NOMO-1 treated with dmso at 0.1 percent for 144 hours (cell line): ENCODE results near the gene ACOT12.

Experiments used
- DNase-seq: peaks from one replicate; lab custom pipeline; 2025; ENCODE audit not compliant: unreplicated experiment; lab: John Stamatoyannopoulos, UW

ACOT12 gene

DNA sequence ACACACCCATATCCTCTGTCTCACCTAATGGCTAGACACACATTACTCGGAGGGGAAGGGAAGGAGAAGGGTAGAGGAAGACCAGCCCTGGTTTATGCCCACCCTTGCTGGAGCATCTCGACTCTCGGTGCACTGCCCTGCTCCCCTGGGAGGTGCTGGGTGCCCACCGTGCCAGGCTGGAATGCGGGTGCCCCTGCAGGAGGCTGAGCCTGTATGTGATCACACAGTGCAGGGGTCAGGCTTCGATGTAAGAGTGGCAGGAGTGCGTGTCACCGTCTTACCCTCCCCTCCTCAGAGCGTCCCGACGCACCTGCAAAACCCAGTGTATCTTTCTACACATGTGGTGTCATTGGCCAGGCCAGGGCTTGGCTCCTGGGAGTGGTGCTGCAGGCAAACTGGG lies 7.3 kb upstream of the ACOT12 start:
- DNase-seq, result no peak

DNA sequence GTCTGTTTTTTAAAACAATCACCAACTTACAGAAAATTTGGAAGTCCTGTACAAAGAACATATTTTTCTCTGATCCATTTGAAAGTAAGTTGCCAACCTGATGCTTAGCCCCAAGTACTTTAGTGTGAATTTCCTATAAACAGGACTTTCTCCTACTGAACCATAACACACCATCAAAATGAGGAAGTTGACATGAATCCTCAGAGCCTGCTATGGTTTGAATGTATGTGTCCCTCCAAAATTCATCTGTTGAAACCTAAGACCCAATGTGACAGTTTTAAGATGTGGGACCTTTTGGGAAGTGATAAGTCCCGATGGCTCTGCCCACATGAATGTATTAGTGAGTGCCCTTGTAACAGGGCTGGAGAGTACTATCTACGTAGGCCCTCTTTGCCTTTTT lies 6.4 kb upstream of the ACOT12 start:
- no peak for DNase-seq

DNA sequence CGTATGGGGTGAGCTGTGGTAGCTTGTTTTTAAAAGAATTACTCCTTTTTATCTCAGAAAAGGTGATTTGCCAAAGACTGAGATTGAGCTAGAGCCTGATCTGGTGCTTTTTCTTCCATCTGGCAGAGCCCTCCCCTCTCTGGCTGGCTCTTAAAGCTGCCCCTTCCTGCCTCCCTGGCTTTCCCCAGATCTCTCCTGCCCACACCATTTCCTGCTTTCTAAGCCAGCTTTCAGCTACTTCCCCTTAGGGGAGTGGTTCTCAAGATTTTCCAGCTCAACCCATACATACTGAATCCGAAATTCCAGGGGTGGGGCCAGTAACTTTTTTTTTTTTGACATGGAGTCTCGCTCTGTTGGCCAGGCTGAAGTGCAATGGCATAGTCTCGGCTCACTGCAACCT lies 4.8 kb upstream of the ACOT12 start:
- no peak for DNase-seq

DNA sequence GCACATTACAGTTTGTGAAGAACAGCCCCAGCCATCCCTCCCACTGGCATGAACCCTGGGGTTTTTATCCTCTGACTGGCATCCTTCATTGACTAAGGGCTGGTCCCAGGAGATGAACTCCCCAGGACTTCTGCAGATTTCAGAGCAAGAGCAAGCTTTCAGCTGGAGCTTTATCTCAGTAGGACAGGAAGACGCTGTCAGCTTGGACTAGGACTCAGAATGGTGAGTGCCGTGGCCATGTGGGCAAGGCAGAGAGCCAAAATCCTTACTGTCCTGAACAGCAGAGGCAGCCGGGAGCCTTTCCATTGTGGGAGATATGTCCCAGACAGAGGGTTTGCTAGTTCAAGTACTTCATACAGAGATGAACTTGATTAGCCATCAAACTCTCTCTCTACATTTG lies 3.2 kb upstream of the ACOT12 start:
- DNase-seq, result no peak

DNA sequence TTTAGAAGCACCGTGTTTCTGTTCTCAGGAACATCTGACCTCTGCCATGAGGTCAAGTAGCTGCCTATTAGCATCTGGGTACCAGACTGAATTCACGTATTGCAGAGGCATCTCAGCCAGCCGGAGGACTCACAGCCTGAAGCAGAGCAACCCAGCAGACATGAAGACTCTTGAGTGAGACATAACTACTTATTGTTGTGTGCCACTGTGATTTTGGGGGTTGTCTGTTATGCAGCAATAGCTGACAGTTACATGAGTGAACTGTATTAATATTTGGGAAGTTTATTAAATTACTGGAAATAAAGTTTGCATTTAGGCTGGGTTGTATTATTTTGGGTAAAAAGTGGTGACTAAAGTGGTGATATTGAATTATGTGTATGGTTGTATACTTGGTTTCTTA lies 1.3 kb upstream of the ACOT12 start:
- DNase-seq, result no peak

DNA sequence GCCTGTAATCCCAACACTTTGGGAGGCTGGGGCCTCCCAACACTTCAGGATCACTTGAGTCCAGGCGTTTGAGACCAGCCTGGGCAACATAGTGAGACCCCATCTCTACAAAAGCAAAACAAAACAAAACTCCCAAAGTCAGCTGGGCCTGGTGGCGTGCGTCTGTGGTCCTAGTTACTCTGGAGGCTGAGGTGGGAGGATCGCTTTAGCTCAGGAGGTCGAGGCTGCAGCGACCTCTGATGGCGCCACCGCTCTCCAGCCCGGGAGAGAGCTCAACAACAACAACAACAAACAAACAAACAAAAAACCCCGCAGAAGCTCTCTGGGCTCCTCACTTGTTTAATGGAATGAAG lies 528 bp downstream of the ACOT12 start:
- no peak for DNase-seq

DNA sequence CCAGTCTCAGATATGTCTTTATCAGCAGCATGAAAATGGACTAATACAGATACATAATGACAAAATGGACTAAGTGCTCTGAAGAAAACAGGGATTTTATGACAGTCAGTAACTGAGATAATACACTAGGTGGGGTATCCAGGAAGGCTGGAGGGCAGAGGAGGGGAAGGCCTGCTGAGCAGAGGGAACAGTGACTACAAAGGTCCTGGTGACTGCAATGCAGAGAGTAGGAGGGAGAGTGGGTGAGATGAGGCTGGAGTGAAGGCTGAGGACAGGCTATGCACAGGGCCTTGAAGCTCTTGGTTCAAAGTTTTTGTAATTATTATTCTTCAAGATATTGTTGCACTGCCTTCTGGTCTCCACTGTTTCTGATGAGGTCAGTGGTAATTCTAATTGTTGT lies 4.9 kb downstream of the ACOT12 start:
- DNase-seq, result no peak

DNA sequence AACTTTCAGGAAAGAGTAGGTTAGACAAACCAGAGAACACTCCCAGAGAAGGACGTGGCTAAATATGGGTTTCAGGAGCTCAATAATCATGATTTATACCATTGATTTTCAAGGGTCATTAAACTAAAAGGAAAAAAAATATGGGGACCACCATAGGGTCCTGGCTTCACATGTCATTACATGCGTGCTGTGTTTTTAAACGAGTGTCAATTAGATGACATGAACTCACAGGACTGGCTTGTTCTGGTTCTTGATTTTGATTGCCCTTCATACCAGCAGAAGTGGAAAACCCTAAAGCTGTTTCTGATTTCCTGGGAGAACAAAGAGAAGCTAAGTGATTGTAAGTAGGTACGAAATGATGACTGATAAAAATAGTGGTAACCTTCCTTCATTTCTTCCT lies 5.8 kb downstream of the ACOT12 start:
- DNase-seq, result no peak

DNA sequence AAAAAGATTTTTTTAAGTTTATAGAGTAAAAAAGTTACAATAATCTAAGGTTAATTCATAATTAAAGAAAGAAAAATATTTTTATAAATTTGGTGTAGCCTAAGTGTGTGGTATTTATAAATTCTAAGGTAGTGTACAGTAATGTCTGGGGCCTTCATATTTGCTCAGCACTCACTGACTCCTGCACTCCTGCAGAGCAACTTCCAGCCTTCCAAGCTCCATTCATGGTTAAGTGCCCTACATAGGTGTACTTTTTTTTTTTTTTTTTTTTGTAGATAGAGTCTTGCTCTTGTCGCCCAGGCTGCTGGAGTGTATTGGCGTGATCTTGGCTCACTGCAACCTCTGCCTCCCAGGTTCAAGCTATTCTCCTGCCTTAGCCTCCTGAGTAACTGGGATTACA lies 10.1 kb downstream of the ACOT12 start:
- no peak for DNase-seq

DNA sequence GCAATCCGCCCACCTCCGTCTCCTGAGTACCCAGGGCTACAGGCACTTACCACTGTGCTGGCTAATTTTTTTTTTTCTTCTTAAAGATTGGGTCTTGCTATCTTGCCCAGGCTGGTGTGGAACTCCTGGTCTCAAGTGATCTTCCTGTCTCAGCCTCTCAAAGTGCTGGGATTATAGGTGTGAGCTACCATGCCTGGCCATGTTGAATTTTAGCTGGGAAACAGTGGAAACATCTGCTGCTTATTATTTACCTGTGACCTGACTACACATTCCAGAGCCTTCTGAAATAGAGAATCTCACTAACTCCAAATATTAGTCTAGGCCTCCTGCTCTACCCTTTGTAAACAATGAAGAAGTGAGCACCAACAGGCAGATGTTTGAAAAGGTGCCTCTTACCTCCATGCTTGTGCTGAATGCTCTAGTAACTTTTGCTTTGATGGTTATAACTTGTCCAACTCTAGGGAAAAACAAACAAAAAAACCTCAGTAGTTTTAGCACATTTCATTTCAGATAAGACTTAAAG lies 22.5 kb downstream of the ACOT12 start:
- no peak for DNase-seq

DNA sequence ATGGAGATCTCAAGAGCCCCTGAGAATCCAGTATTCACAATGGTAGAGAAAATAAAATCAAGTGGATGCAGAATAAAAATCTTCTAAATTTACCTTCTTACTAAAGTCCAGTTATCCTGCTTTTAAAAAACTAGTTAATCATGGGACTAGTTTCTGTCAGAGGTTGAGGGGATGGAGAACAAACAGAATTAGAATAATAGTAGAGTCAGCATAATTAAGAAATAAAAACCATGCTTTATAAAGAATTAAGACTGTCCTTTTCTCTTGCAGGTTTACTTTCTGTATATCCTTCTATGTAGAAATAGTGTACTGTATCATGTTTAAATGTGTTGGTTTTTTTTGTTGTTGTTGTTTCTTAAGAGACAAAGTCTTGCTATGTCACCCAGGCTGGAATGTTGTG lies 23.0 kb downstream of the ACOT12 start:
- no peak for DNase-seq

DNA sequence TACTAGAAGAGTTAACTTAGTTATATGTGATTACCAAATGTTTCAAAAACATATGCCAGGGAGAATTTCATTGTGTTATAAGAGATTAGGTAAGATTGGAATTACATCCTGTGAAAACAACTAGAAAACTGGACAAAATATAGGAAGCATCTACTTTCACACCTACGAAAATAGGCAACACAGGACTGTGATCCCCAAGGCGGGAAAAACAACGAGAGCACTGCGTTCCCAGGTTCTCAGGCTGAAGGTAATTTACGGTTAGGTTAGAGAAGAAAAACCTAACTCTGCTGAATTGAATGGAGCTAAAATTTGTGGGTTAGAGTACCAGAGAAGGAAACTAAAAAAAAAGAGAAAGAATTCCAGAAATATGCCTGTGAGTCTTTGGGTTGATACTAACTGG lies 28.4 kb downstream of the ACOT12 start:
- DNase-seq, result no peak

DNA sequence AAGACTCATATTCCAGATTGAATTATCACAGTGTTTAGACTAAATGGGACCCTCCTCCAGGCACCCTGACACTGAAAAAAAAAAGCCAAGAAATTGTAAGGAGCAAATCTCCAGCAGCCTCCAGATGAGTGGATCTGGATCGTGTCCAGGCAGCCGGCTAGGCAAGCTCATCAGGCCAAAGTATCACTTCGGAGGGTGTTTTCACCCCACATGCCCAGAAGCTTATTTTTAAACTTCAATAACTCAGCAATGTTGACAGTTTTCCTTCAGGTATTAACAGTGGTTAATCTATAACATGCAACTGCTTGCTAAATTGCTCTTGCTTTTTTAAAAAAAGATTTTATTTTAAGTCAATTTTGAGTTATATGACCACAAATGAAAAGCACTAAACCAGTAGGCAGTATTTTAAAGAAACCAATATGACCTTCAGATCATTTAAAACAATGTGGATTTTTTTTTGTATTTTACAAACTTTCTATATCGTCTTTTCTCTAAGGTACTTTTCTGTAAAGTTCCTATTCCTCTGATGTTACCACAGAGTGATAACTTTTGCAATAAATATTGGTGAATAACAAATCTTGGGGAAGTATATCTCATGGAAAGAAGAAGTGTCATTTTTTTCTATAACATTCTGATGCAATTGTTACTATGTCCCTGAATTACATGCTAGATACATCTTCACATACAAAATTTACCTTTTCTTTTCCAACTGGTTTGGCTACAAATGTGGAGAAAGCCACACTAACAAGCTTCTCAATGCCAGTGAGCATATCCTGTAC lies 30.7 kb downstream of the ACOT12 start:
- peak; percentile 5 for DNase-seq

DNA sequence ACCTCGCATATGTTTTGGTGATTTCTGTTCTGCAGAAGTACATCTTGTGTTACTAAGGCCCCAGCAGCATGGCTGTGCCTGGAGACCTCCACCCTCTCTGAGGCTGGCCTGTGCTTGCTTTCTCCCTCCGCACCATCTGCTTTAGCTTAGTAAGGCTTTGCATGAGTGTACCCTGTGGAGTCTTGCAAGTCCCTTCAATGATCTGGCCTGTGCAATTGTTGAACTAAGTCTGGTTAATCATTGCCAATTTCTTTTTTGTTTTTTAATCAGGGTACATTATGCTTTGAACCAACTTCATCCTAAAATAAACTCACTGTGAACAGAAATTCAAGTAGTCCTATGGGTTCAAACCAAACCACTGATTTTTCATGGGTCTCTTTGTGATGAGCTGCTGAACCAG lies 32.3 kb downstream of the ACOT12 start:
- DNase-seq, result no peak

DNA sequence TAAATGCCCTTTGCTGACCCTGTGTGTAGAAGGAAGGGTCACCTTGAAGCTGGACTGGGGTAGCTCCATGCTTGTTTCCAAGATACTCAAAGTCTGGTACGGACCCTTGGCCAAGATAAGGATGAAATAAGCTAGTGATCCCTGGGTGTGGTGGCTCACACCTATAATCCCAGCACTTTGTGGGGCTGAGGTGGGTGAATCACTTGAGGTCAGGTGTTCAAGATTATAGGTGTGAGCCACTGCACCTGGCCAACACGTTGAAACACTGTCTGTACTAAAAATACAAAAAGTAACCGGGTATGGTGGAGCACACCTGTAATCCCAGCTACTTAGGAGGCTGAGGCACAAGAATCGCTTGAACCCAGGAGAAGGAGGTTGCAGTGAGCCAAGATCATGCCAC lies 33.3 kb downstream of the ACOT12 start:
- no peak for DNase-seq

DNA sequence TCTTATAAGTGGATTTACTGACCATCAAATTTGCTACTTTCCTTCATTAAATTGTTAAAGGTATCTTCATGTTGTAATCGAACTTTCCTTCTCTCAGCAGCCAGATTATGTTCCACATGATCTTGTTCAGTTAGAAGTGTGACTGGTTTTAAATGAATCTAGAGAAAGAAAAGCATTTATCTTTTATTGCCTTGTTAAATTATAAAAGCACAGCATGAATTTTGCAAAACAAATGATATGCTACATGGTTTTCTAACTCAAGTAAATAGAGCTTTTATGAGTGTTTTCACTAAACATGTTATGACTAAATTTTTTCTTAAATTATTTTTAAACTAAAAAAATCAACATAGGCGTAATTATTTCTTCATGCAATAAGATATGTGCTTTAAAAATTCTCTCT lies 34.1 kb downstream of the ACOT12 start:
- DNase-seq, result no peak

DNA sequence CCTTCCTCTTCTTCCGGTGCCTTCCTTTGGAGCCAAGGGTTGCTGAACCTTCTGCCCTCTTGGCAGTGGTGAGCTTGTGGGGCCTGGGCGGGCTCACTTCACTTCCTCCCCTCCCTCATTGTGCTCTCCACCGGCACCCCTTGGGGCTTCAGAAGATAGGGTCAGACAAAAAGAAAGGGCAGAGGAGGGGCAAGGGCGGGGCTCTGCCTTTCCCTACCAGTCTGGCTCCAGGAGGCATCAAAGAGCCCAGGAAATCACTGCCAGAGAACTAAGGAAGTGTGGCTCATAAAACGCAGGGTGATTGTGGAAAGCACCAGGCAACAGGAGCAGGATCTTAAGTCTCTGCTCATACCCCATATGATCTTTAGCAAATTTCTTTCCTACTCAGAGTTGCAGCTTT lies 34.8 kb downstream of the ACOT12 start:
- no peak for DNase-seq

DNA sequence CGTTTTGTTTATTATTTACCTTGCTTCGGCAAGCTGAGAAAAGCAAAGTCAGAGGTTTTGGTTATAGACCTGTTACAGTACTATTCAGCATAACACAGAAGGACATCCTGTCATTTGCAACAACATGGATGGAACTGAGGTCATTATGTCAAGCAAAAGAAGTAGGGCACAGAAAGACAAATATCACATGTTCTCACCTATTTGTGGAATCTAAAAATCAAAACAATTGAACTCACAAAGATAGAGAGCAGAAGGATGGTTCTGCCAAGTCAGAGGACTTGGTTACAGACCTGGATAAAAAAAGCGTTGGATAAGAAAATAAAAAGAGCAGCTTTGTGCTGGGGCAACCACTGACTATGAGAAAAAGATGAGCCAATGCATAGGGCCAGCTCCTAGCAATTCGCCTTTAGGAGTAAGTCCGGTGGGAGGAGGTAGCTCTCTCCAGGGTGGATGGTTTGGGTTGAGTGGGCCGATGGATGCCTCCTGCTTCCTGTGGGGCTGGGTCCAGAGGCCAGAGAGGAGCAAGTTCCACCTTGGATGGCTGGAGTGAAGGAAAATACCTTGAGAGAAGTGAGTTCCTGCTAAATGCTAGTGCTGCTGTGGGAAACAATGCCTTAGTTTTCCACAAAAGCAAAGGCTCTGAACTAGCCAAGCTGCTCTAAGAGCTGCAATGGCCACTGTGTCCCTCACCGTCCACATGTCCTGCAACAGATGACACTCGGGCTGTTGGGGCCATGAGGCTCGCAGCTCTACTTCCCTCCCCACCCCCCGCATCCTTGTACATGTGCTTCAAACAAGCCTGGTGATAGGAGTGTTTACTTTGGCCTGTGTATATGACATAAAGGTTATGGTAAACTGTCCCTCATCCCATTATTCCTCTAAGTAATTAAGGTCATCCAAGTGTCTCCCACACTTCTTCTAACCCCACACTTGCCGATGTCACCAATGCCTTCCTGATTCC lies 38.4 kb downstream of the ACOT12 start:
- DNase-seq, result no peak

DNA sequence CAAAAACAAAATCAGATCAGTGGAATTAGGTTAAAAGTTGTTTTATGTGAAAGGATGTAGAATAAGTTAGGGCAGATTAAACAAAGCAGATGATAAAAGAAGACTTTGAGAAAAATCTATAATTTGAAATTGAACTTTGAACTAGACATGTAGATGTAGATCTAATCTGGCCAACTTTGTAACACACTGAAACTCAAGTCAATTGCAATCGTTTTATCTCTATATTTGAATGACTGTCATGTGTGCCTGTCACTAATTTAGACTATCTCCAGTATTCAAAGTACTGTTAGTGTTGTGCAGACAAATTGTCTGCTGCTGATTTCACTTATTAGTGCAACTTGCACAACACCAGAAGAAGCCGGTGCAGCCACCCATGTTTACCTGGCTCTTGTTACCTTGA lies 39.8 kb downstream of the ACOT12 start:
- DNase-seq, result no peak

DNA sequence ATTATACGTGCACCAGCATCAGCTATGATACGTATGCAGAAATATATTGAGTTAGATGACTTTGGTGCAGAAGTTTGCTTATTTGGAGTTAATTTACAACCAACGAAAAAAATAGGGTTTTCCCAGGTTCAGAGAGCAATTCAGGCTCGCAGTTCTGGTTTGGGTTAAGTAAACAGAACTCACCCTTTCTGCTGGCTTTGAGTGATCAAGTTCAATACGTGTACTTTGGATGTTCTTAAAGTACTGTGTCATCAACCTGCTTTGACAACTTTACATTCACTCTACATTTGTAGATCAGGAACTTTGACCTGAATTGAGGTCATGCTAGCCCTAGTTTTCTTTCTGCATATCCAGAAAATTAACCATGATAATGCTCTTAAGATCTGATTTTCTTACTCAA lies 40.7 kb downstream of the ACOT12 start:
- no peak for DNase-seq

DNA sequence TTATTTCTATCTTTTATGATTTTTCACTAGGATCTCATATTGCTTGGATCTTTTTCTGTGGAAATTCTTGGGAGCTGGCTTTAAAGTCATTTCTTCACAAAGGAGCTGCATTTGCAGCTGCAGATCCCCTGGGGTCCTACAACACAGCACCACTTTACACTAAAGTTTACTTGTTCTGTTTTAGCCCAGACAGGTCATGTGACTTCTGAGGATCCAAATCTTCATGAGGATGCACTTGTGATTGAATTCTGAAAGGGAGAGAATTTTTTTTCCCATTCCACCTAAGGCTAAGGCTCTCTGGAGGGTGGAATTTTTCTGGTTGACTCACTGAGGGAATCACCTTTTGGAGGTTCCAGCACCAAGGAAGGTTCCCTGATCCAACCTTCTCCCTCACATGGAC lies 43.4 kb downstream of the ACOT12 start:
- no peak for DNase-seq

DNA sequence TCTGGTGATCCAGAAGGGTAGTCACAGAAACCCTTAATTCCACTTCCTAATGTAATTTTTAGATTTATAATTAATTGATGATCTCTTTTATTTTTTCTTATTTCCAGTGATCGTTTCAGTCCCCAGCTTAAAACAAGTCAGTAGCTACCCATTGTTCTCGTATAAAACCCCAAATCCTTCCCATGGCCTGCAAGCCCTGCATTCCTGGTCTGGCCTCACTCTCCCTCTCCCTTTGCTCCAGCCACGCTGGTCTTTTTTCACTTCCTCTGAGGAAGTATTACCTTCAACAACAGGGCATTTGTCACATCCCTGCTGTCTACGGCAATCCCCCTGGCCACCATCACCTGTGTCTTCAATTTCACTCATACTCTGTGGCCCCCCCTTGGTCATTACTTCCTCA lies 44.8 kb downstream of the ACOT12 start:
- DNase-seq, result no peak
